Pancreas (tissue), 10 donors: ENCODE results near the gene B3GNT8. TPM values are rescaled to one million over a fixed set of nuclear protein-coding genes. Genes with fewer than 3 reads are reported as not detected.

Experiments used
- ATAC-seq, 4 donors: fragments of 200-7000 bp; cut with Tn5 transposase; one replicate each; pipeline versions ENCODE4 v1.8.0 to v1.9.1; 2020; ENCODE audit warnings: mild to moderate bottlenecking in 4 of 4, moderate library complexity in 4 of 4
- DNase-seq, 6 donors: peaks; one replicate each; pipeline ENCODE4 v3.0.0-alpha.2; 2020
- FAIRE-seq: peaks from 2 replicates; lab custom pipeline; 2012; peaks lifted over from hg19 to GRCh38; lab: Jason Lieb, UNC
- H3K27ac ChIP-seq, 4 donors: fragments of 200-600 bp; sonication (generic); 1 replicate in 3 of 4; 2 replicates in 1 of 4; pipeline versions ENCODE4 v1.5.0 to v1.8.0; 2020
- H3K27me3 ChIP-seq, 4 donors: fragments of 200-600 bp; one replicate each; pipeline ENCODE4 v1.8.0; 2021
- H3K36me3 ChIP-seq, 3 donors: fragments of 200-600 bp; sonication (generic) in 1 of 3; one replicate each; pipeline versions ENCODE4 v1.5.0 to v1.8.0; 2020 to 2021
- H3K4me1 ChIP-seq, 3 donors: fragments of 200-600 bp; one replicate each; pipeline ENCODE4 v1.8.0; 2021
- H3K4me3 ChIP-seq, 4 donors: fragments of 200-600 bp; sonication (generic) in 2 of 4; one replicate each; pipeline versions ENCODE4 v1.5.0 to v1.8.0; 2020 to 2021
- H3K9me3 ChIP-seq, 4 donors: fragments of 200-600 bp; one replicate each; pipeline ENCODE4 v1.8.0; 2021
- WGBS, 2 donors: extraction: QIAGEN DNeasy Blood & Tissue Kit; methylation state at CpG; one replicate each; pipeline ENCODE4 v1.1.7; 2013; 5-methylcytosine and 5-hydroxymethylcytosine counted together
- intact Hi-C, 3 donors: fragments of 100-400 bp; cut with DNase I; formaldehyde crosslinking; loops; one replicate each; pipeline versions ENCODE4 v1.11.1 to v1.14.2; 2022
- polyA plus RNA-seq, 2 donors: library from polyadenylated mRNA; stranded (reverse); fragments of 200-250 nt; gene quantifications; one replicate each; pipeline ENCODE4 v1.2.3, GENCODE V29; 2013
- total RNA-seq, 6 donors: library from RNA; stranded (reverse); fragmentation: NEBNext Ultra II Directional in 4 of 6; extraction: Animal tissue kit (Norgen Biotek cat#: 25700) in 4 of 6; gene quantifications; one replicate each; pipeline versions ENCODE4 v1.2.1 to v1.2.4, GENCODE V29; 2021 to 2023
- TF ChIP-seq, protein P1 (sequence below), 4 donors: fragments of 200-600 bp; sonication (generic) in 3 of 4; IDR thresholded peaks; one replicate each; pipeline versions ENCODE4 v1.5.0 to v1.8.0; 2021; ENCODE audit warnings: antibody characterized with exemption in 4 of 4
- donor health status: healthy with polysubstance abuse.
- donor health status: DM: no; HTN: no; CAD: no; lungs with moderate emphysema.
- donor health status: DM: no; HTN: no; CAD: no.
- donor health status: control.
- donor health status: control.
- donor health status: Bipolar disorder and iron deficiency.
- donor health status: DM: yes; HTN: yes; CAD: no.
- donor health status: DM: no; HTN: no; CAD: no.
- donor health status: DM: no; HTN: no; CAD: no.
- donor health status: DM: yes; HTN: yes; CAD: no.

B3GNT8 gene
- total and polyA plus RNA-seq, 8 donors: 0.41 to 4.5 (median 1.5) TPM

DNA sequence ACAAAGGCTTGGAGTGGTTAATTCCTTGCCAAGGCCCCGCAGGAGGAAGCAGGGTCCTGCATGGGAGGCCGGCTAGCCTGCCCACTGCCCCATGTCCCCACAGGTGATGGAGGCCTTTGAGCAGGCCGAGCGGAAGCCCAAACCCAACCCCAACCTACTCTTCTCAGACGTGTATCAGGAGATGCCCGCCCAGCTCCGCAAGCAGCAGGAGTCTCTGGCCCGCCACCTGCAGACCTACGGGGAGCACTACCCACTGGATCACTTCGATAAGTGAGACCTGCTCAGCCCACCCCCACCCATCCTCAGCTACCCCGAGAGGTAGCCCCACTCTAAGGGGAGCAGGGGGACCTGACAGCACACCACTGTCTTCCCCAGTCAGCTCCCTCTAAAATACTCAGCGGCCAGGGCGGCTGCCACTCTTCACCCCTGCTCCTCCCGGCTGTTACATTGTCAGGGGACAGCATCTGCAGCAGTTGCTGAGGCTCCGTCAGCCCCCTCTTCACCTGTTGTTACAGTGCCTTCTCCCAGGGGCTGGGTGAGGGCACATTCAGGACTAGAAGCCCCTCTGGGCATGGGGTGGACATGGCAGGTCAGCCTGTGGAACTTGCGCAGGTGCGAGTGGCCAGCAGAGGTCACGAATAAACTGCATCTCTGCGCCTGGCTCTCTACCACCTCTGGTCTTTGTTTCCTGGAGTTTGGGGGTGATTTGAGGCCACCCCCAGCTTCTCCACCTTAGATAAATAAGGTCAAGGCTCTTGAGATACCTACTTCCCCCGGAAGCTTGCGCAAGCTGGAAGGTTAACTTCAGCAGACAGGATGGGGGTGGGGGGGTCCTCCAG is 2.6 kb downstream of the B3GNT8 start:
- Histone ChIP-seq H3K4me3 (no peak overlapping the region), H3K27me3 (no peaks in the 10 kb centered on the region), H3K4me1 (no peaks in the 10 kb centered on the region), H3K27ac (no peak overlapping the region), H3K36me3 (peaks cover 4 to 52% (median 34%) of the 10 kb centered on the region in 3 donors), H3K9me3 (no peaks in the 10 kb centered on the region)
- DNase-seq: peak in 1 of 6 donors; percentile 63
- intact Hi-C loops: no loop called here
- ATAC-seq: no peak
- TF ChIP-seq, protein P1, sequence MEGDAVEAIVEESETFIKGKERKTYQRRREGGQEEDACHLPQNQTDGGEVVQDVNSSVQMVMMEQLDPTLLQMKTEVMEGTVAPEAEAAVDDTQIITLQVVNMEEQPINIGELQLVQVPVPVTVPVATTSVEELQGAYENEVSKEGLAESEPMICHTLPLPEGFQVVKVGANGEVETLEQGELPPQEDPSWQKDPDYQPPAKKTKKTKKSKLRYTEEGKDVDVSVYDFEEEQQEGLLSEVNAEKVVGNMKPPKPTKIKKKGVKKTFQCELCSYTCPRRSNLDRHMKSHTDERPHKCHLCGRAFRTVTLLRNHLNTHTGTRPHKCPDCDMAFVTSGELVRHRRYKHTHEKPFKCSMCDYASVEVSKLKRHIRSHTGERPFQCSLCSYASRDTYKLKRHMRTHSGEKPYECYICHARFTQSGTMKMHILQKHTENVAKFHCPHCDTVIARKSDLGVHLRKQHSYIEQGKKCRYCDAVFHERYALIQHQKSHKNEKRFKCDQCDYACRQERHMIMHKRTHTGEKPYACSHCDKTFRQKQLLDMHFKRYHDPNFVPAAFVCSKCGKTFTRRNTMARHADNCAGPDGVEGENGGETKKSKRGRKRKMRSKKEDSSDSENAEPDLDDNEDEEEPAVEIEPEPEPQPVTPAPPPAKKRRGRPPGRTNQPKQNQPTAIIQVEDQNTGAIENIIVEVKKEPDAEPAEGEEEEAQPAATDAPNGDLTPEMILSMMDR (IDR thresholded peaks at IDR 0.05): no peak
- FAIRE-seq: no peak
- 87 to 92% methylated on average over 21 of the region's 21 CpGs for WGBS, 2 donors

DNA sequence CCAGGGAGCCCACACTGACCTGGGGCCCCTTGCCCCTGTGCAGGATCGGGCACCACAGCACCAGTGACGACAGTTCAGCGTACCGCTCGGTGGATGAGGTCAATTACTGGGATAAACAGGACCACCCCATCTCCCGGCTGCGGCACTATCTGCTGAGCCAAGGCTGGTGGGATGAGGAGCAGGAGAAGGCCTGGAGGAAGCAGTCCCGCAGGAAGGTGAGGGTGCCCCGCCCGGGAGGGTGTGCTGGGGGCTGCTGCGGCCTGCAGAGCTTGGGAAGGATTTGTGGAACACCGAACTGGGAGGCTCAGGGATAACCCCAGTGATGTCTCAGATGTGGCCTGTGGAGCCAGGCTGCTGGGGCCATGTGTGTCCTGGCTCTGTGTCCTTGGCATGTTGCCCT is 4.2 kb downstream of the B3GNT8 start:
- Histone ChIP-seq H3K4me1 (no peaks in the 10 kb centered on the region), H3K27ac (no peak overlapping the region), H3K9me3 (no peaks in the 10 kb centered on the region), H3K36me3 (peaks cover 4 to 63% (median 40%) of the 10 kb centered on the region in 3 donors), H3K4me3 (no peak overlapping the region), H3K27me3 (no peaks in the 10 kb centered on the region)
- ATAC-seq (no peak), FAIRE-seq (no peak), DNase-seq (peak in 1 of 6 donors; percentile 58)
- TF ChIP-seq, protein P1 (IDR thresholded peaks at IDR 0.05): no peak
- intact Hi-C loops: no loop called here
- WGBS, 2 donors: 96% methylated on average over 12 of the region's 12 CpGs

DNA sequence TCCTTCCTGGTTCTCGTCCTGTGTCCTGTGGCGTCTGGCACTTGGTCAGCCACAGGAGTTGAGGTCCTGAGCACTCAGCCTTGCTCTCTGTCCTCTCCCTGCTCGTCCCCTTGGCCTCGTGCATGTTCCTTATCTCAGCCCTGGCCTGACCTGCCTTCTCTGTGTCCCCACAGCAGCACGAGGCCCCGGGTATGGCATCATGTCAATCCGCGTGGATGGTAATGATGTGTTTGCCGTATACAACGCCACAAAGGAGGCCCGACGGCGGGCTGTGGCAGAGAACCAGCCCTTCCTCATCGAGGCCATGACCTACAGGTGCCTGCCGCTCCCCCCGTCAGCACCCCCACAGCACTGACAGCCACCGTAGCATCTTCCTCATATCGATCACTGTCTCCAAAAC is 4.7 kb downstream of the B3GNT8 start:
- Histone ChIP-seq H3K27ac (no peak overlapping the region), H3K9me3 (no peaks in the 10 kb centered on the region), H3K4me1 (no peaks in the 10 kb centered on the region), H3K36me3 (peaks cover 4 to 63% (median 40%) of the 10 kb centered on the region in 3 donors), H3K4me3 (no peak overlapping the region), H3K27me3 (no peaks in the 10 kb centered on the region)
- DNase-seq: peak in 1 of 6 donors; percentile 42
- TF ChIP-seq, protein P1 (IDR thresholded peaks at IDR 0.05): no peak
- 87 to 90% methylated on average over 18 of the region's 18 CpGs for WGBS, 2 donors
- no peak for FAIRE-seq
- intact Hi-C loops: no loop called here
- ATAC-seq: no peak

DNA sequence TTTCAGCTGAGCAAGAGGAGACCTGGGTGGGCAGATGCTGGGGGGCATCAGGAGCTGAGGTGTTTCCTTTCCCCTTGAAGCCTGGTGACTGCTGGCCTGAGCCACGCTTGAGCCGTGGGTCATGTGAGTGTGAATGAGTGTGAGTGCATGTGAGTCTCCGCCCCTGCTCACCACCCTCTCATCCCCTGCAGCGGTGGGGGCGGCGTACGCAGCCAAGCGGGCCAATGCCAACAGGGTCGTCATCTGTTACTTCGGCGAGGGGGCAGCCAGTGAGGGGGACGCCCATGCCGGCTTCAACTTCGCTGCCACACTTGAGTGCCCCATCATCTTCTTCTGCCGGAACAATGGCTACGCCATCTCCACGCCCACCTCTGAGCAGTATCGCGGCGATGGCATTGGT is 5.2 kb downstream of the B3GNT8 start:
- H3K9me3 ChIP-seq: no peaks in the 10 kb centered on the region
- ATAC-seq (no peak), FAIRE-seq (no peak), DNase-seq (peak in 1 of 6 donors; percentile 46)
- H3K27ac ChIP-seq: no peak overlapping the region
- intact Hi-C loops: no loop called here
- H3K36me3 ChIP-seq: peaks cover 4 to 63% (median 40%) of the 10 kb centered on the region in 3 donors
- 94 to 96% methylated on average over 20 of the region's 20 CpGs for WGBS, 2 donors
- TF ChIP-seq, protein P1 (IDR thresholded peaks at IDR 0.05): no peak
- H3K27me3 ChIP-seq: no peaks in the 10 kb centered on the region
- no peaks in the 10 kb centered on the region for H3K4me1 ChIP-seq
- H3K4me3 ChIP-seq: no peak overlapping the region

DNA sequence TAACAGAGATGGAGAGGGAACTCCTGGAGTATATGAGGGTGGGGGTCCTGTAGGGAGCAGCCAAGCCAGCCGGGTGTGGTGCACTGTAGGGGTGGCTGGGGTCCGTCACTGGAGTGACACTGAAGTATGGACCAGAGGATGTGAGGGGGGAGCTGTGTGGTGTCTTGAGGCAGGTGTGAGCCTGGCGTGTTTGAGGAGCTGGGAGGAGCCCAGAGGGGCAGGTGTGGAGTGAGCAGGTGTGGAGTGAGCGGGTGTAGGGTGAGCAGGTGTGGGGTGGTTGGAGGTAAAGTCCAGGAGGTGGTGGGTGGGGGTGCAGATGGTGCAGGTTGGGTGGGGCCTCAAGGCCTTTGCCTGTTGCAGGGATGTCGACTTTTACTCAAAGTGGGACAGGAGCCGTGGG is 5.9 kb downstream of the B3GNT8 start:
- Histone ChIP-seq H3K4me3 (no peak overlapping the region), H3K36me3 (peaks cover 4 to 66% (median 40%) of the 10 kb centered on the region in 3 donors), H3K27ac (no peak overlapping the region), H3K9me3 (no peaks in the 10 kb centered on the region), H3K27me3 (no peaks in the 10 kb centered on the region), H3K4me1 (no peaks in the 10 kb centered on the region)
- peak in 1 of 6 donors; percentile 46 for DNase-seq
- TF ChIP-seq, protein P1 (IDR thresholded peaks at IDR 0.05): no peak
- no peak for ATAC-seq
- intact Hi-C loops: no loop called here
- WGBS, 2 donors: 83 to 84% methylated on average over 6 of the region's 6 CpGs
- no peak for FAIRE-seq
